Measurements from ENCODE around the gene CACNA1G.

- no peak for TF ChIP-seq CTCF (IDR thresholded peaks at IDR 0.05; ENCODE audit: low read depth, low read length, missing input control)
- no peak for TF ChIP-seq JUND (IDR thresholded peaks at IDR 0.05)
- TF ChIP-seq TAF1 (conservative IDR thresholded peaks at IDR 0.05) = no peak
- no peak for TF ChIP-seq HNF4G (IDR thresholded peaks at IDR 0.05)
- no peak for TF ChIP-seq NR2F2 (IDR thresholded peaks at IDR 0.05)
- no peak for TF ChIP-seq ZBTB33 (IDR thresholded peaks at IDR 0.05)
- no peak for TF ChIP-seq RAD21 (IDR thresholded peaks at IDR 0.05)
- no peak for TF ChIP-seq MAX (IDR thresholded peaks at IDR 0.05)
- TF ChIP-seq YY1 (IDR thresholded peaks at IDR 0.05) = no peak
- TF ChIP-seq REST (IDR thresholded peaks at IDR 0.05) = no peak
- no peak for TF ChIP-seq HNF4A (conservative IDR thresholded peaks at IDR 0.05)
- no peak for TF ChIP-seq GABPA (IDR thresholded peaks at IDR 0.05 in 1 of 2, conservative IDR thresholded peaks at IDR 0.05 in 1 of 2)
Measured at GRCh38 chr17:50642722-50643656, 82.5 kb downstream of the CACNA1G start.

Measured in liver (tissue), 3 donors.